ENCODE measurements around the gene ACTG1.

Gene ACTG1

GRCh38 chr17:81478119-81478518 is 34.5 kb downstream of the ACTG1 start:
- Histone ChIP-seq H3K36me3 (replicated peaks in 1 of 2; ENCODE audit: control insufficient read depth in 2 of 2, insufficient read depth in 2 of 2, low read length in 2 of 2) (no peaks in the 10 kb centered on the region), H3K18ac (ENCODE audit: low read length) (peak overlapping the region; percentile 73), H2BK5ac (ENCODE audit: low read length) (no peak overlapping the region), H3K79me1 (ENCODE audit: low read depth, low read length) (no peaks in the 10 kb centered on the region), H3K9me3 (replicated peaks in 1 of 2; ENCODE audit: control insufficient read depth in 2 of 2, insufficient read depth in 1 of 2, low read depth in 1 of 2, low read length in 2 of 2) (peaks cover 0 to 4% of the 10 kb centered on the region in 2 donors), H3K27ac (replicated peaks; ENCODE audit: low read length) (no peak overlapping the region), H4K8ac (ENCODE audit: low read depth, low read length) (no peak overlapping the region), H2BK12ac (ENCODE audit: low read length) (no peak overlapping the region), H4K91ac (ENCODE audit: low read depth, low read length, poor library complexity) (peak overlapping the region; percentile 34), H2BK120ac (ENCODE audit: low read depth, low read length) (no peak overlapping the region), H3K4me1 (ENCODE audit: control insufficient read depth in 2 of 2, insufficient read depth in 1 of 2, low read depth in 1 of 2, low read length in 2 of 2) (peaks cover 12 to 62% of the 10 kb centered on the region in 2 donors), H3K4me2 (ENCODE audit: insufficient read depth, low read length, poor library complexity, severe bottlenecking) (no peak overlapping the region), H2AFZ (ENCODE audit: low read length) (no peak overlapping the region), H3K4ac (ENCODE audit: low read length) (no peak overlapping the region), H2BK15ac (ENCODE audit: low read length) (no peak overlapping the region), H3K23ac (ENCODE audit: low read depth, low read length, poor library complexity) (peak overlapping the region; percentile 76), H3K9ac (ENCODE audit: low read depth, low read length, poor library complexity) (no peak overlapping the region), H3K4me3 (ENCODE audit: low read length in 2 of 2) (no peak overlapping the region), H3K27me3 (ENCODE audit: control insufficient read depth in 3 of 3, insufficient read depth in 3 of 3, low read depth in 1 of 3, low read length in 3 of 3) (peaks cover 0 to 18% (median 0%) of the 10 kb centered on the region in 3 experiments), H2AK5ac (ENCODE audit: low read depth, low read length) (no peak overlapping the region), H3K14ac (ENCODE audit: low read length) (no peak overlapping the region)
- DNase-seq (ENCODE audit: low spot score), result no peak
- WGBS, 2 donors (ENCODE audit: extremely low coverage in 2 of 2, insufficient read length in 2 of 2, insufficient replicate concordance in 1 of 2), result no CpG with 5 or more reads among the region's 20 CpGs

GRCh38 chr17:81477173-81477572 is 35.4 kb downstream of the ACTG1 start:
- H3K79me1 ChIP-seq (ENCODE audit: low read depth, low read length), result no peaks in the 10 kb centered on the region
- H2AK5ac ChIP-seq (ENCODE audit: low read depth, low read length), result no peak overlapping the region
- H3K9ac ChIP-seq (ENCODE audit: low read depth, low read length, poor library complexity), result no peak overlapping the region
- no peak for DNase-seq (ENCODE audit: low spot score)
- H3K4ac ChIP-seq (ENCODE audit: low read length), result no peak overlapping the region
- H3K14ac ChIP-seq (ENCODE audit: low read length), result no peak overlapping the region
- no peak overlapping the region for H2BK120ac ChIP-seq (ENCODE audit: low read depth, low read length)
- H3K18ac ChIP-seq (ENCODE audit: low read length), result no peak overlapping the region
- peaks cover 0 to 15% (median 0%) of the 10 kb centered on the region in 3 experiments for H3K27me3 ChIP-seq (ENCODE audit: control insufficient read depth in 3 of 3, insufficient read depth in 3 of 3, low read depth in 1 of 3, low read length in 3 of 3)
- no peak overlapping the region for H2AFZ ChIP-seq (ENCODE audit: low read length)
- H3K4me1 ChIP-seq (ENCODE audit: control insufficient read depth in 2 of 2, insufficient read depth in 1 of 2, low read depth in 1 of 2, low read length in 2 of 2), result peaks cover 12 to 53% of the 10 kb centered on the region in 2 donors
- no peak overlapping the region for H2BK15ac ChIP-seq (ENCODE audit: low read length)
- H3K27ac ChIP-seq (replicated peaks; ENCODE audit: low read length), result no peak overlapping the region
- no peak overlapping the region for H4K91ac ChIP-seq (ENCODE audit: low read depth, low read length, poor library complexity)
- peak overlapping the region; percentile 21 for H3K23ac ChIP-seq (ENCODE audit: low read depth, low read length, poor library complexity)
- H3K4me3 ChIP-seq (ENCODE audit: low read length in 2 of 2), result no peak overlapping the region
- H4K8ac ChIP-seq (ENCODE audit: low read depth, low read length), result no peak overlapping the region
- no CpG with 5 or more reads among the region's 7 CpGs for WGBS, 2 donors (ENCODE audit: extremely low coverage in 2 of 2, insufficient read length in 2 of 2, insufficient replicate concordance in 1 of 2)
- no peaks in the 10 kb centered on the region for H3K36me3 ChIP-seq (replicated peaks in 1 of 2; ENCODE audit: control insufficient read depth in 2 of 2, insufficient read depth in 2 of 2, low read length in 2 of 2)
- H3K4me2 ChIP-seq (ENCODE audit: insufficient read depth, low read length, poor library complexity, severe bottlenecking), result no peak overlapping the region
- peaks cover 0 to 4% of the 10 kb centered on the region in 2 donors for H3K9me3 ChIP-seq (replicated peaks in 1 of 2; ENCODE audit: control insufficient read depth in 2 of 2, insufficient read depth in 1 of 2, low read depth in 1 of 2, low read length in 2 of 2)
- no peak overlapping the region for H2BK12ac ChIP-seq (ENCODE audit: low read length)
- H2BK5ac ChIP-seq (ENCODE audit: low read length), result no peak overlapping the region

- Histone ChIP-seq H3K4me1 (ENCODE audit: control insufficient read depth in 2 of 2, insufficient read depth in 1 of 2, low read depth in 1 of 2, low read length in 2 of 2) (peaks cover 10 to 48% of the 10 kb centered on the region in 2 donors), H2BK15ac (ENCODE audit: low read length) (no peak overlapping the region), H2AFZ (ENCODE audit: low read length) (no peak overlapping the region), H3K4me3 (ENCODE audit: low read length in 2 of 2) (no peak overlapping the region), H3K4me2 (ENCODE audit: insufficient read depth, low read length, poor library complexity, severe bottlenecking) (no peak overlapping the region), H2AK5ac (ENCODE audit: low read depth, low read length) (no peak overlapping the region), H3K4ac (ENCODE audit: low read length) (no peak overlapping the region), H3K79me1 (ENCODE audit: low read depth, low read length) (no peaks in the 10 kb centered on the region), H3K9ac (ENCODE audit: low read depth, low read length, poor library complexity) (no peak overlapping the region), H2BK120ac (ENCODE audit: low read depth, low read length) (no peak overlapping the region), H3K36me3 (replicated peaks in 1 of 2; ENCODE audit: control insufficient read depth in 2 of 2, insufficient read depth in 2 of 2, low read length in 2 of 2) (no peaks in the 10 kb centered on the region), H3K27me3 (ENCODE audit: control insufficient read depth in 3 of 3, insufficient read depth in 3 of 3, low read depth in 1 of 3, low read length in 3 of 3) (peaks cover 0 to 10% (median 0%) of the 10 kb centered on the region in 3 experiments), H3K27ac (replicated peaks; ENCODE audit: low read length) (no peak overlapping the region), H3K23ac (ENCODE audit: low read depth, low read length, poor library complexity) (no peak overlapping the region), H4K91ac (ENCODE audit: low read depth, low read length, poor library complexity) (no peak overlapping the region), H2BK12ac (ENCODE audit: low read length) (no peak overlapping the region), H2BK5ac (ENCODE audit: low read length) (no peak overlapping the region), H3K14ac (ENCODE audit: low read length) (no peak overlapping the region), H3K9me3 (replicated peaks in 1 of 2; ENCODE audit: control insufficient read depth in 2 of 2, insufficient read depth in 1 of 2, low read depth in 1 of 2, low read length in 2 of 2) (peaks cover 0 to 4% of the 10 kb centered on the region in 2 donors), H3K18ac (ENCODE audit: low read length) (no peak overlapping the region), H4K8ac (ENCODE audit: low read depth, low read length) (no peak overlapping the region)
- no CpG with 5 or more reads among the region's 6 CpGs for WGBS, 2 donors (ENCODE audit: extremely low coverage in 2 of 2, insufficient read length in 2 of 2, insufficient replicate concordance in 1 of 2)
- DNase-seq (ENCODE audit: low spot score), result no peak
Observed at GRCh38 chr17:81476635-81477034, 36.0 kb downstream of the ACTG1 start.

- no peak overlapping the region for H4K91ac ChIP-seq (ENCODE audit: low read depth, low read length, poor library complexity)
- H3K4me1 ChIP-seq (ENCODE audit: control insufficient read depth in 2 of 2, insufficient read depth in 1 of 2, low read depth in 1 of 2, low read length in 2 of 2), result peaks cover 11 to 45% of the 10 kb centered on the region in 2 donors
- peak overlapping the region; percentile 16 for H3K23ac ChIP-seq (ENCODE audit: low read depth, low read length, poor library complexity)
- no peak overlapping the region for H4K8ac ChIP-seq (ENCODE audit: low read depth, low read length)
- H2BK15ac ChIP-seq (ENCODE audit: low read length), result peak overlapping the region; percentile 29
- H3K14ac ChIP-seq (ENCODE audit: low read length), result no peak overlapping the region
- H3K4me3 ChIP-seq (ENCODE audit: low read length in 2 of 2), result no peak overlapping the region
- no peak for DNase-seq (ENCODE audit: low spot score)
- WGBS, 2 donors (ENCODE audit: extremely low coverage in 2 of 2, insufficient read length in 2 of 2, insufficient replicate concordance in 1 of 2), result no CpG with 5 or more reads among the region's 7 CpGs
- peak overlapping the region; percentile 9 for H3K18ac ChIP-seq (ENCODE audit: low read length)
- H3K4me2 ChIP-seq (ENCODE audit: insufficient read depth, low read length, poor library complexity, severe bottlenecking), result no peak overlapping the region
- H3K4ac ChIP-seq (ENCODE audit: low read length), result no peak overlapping the region
- no peak overlapping the region for H3K9ac ChIP-seq (ENCODE audit: low read depth, low read length, poor library complexity)
- no peaks in the 10 kb centered on the region for H3K36me3 ChIP-seq (replicated peaks in 1 of 2; ENCODE audit: control insufficient read depth in 2 of 2, insufficient read depth in 2 of 2, low read length in 2 of 2)
- no peak overlapping the region for H2BK12ac ChIP-seq (ENCODE audit: low read length)
- H3K79me1 ChIP-seq (ENCODE audit: low read depth, low read length), result no peaks in the 10 kb centered on the region
- H2BK5ac ChIP-seq (ENCODE audit: low read length), result no peak overlapping the region
- no peak overlapping the region for H2AFZ ChIP-seq (ENCODE audit: low read length)
- H3K27me3 ChIP-seq (ENCODE audit: control insufficient read depth in 3 of 3, insufficient read depth in 3 of 3, low read depth in 1 of 3, low read length in 3 of 3), result peaks cover 0 to 10% (median 0%) of the 10 kb centered on the region in 3 experiments
- H3K27ac ChIP-seq (replicated peaks; ENCODE audit: low read length), result no peak overlapping the region
- peaks cover 0 to 4% of the 10 kb centered on the region in 2 donors for H3K9me3 ChIP-seq (replicated peaks in 1 of 2; ENCODE audit: control insufficient read depth in 2 of 2, insufficient read depth in 1 of 2, low read depth in 1 of 2, low read length in 2 of 2)
- no peak overlapping the region for H2BK120ac ChIP-seq (ENCODE audit: low read depth, low read length)
- H2AK5ac ChIP-seq (ENCODE audit: low read depth, low read length), result peak overlapping the region; percentile 67
Observed at GRCh38 chr17:81476097-81476496, 36.5 kb downstream of the ACTG1 start.

Data from neuronal stem cell (in vitro differentiated cells).